HG03575 (cell line): Measurements from ENCODE around the gene ARL5A.

ENCODE experiments used
- ATAC-seq: cut with Tn5 transposase; IDR thresholded peaks from one replicate; pipeline ENCODE4 v1.9.1; 2021; ENCODE audit not compliant: unreplicated experiment, insufficient number of reproducible peaks, low FRiP score; ENCODE audit errors: extremely low read depth

The ARL5A gene

DNA sequence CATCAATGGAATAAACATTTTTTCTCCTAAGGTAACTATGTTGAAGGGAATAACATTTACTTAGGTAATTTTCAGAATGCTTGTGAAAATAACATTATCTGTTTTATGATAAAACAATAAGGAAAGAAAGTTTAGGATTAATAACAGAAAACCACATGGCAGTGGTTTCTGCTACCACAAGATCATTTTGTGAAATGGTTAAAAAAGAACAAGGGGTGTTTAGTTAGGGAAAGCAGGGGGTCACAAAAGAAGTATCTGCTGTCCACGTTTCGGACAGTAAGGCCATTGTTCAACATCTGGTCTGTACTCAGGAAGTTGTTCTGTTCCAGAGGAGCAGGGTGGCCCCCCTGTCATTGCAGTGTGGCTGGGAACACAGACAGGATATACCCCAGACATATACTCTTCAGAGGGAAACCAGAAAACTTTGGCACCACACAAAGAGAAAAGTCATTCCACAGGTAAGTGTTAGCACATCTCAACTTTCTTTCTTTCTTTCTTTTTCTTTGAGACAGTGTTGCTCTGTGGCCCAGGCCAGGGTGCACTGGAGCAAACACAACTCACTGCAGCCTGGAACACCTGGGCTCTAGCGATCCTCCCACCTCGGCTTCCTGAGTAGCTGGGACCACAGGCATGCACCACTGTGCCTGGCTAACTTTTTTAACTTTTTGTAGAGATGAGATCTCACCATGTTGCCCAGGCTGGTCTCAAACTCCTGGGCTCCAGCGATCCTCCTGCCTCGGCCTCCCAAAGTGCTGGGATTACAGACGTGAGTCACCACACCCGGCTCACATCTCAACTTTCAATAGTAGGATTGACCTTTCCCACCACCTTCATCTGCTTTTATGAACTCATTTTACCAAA is 14.8 kb upstream of the ARL5A start:
- no peak for ATAC-seq

DNA sequence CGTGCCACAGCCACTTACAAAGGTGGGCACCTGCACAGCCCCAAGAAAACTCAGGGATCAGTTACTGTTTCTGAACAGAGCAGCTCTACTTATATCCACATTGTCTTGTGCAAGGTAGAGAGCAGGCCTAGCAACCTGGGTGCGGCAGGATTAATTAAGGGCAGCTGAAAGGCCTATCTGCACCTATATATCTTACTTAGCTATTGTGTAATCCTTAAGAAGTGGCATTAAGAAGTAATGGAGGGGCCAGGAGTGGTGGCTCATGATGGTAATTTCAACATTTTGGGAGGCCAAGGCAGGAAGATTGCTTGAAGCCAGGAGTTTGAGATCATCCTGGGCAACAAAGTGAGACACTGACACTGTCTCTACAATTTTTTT is 12.8 kb upstream of the ARL5A start:
- ATAC-seq: no peak

DNA sequence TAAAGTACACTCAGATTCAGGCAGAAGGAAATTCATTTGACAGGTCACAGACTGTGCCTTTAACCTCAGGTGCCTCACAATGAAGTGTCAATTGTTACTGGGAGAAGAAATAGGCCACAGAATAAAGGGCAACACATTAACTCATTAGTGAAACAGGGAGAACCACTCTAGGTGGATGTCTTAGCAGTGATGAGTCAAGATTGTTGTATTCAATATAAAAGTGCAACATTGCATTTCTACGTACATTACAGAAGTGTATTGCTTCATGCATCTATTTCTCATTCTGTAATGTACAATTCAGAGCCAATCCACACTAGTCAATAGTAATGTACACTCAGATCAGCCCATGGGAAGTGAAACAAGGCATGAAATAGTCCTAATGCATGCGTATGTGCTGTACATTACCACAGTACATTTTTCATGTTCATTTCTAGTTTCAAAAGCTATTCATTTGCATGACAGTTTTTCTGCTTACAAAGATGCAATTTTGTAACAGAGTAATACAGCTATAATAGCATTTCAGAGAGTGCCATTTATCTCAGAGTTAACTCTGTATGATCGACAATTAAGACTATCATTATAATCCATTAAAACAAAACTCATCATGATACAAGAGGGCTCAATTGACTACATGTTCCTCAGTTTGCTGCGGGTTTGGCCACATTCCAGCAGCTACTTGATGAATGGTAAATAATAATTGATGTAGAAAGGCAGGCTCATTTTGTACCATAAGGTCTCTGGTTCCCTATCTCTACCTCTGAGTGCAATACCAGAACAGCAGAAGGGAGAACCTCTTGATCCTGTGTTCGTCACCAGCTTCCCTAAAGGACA is 12.2 kb upstream of the ARL5A start:
- peak; percentile 98 for ATAC-seq

DNA sequence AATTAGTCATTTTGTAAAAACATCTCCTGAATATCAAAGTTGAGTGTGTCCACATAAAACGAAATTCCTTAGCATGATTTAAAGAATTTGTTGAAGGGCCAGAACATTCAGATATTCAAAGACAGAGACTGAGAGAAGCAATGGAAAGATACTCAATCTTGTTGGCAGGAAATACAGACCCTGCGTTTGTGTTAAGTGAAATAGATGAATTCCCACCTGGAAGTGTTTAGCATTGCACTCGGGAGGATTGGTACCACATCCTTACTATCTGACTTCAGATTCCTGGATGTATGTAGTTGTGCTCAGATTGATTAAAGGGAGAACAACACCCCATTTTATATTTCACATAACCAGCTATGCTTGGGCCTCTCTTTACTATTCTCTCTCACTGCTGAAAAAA is 9.7 kb upstream of the ARL5A start:
- ATAC-seq: no peak

DNA sequence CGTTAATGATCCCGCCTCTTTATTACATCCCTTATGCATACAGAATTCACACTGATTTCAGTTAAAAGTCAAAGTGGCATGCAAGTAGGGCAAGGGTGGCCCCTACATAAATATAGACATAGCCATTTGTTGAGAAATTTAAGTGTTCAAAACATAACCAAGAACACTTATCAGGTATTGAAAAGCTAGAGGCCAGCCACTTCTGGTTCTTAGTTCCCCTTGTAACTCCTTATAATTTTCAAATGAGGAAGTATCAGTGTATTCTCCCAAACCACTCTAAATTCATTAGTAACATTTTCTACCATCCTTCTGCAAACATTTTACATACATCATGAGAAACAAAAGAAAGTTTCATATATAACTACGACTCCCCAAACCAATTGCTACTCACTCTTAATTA is 5.8 kb upstream of the ARL5A start:
- ATAC-seq: peak; percentile 70

DNA sequence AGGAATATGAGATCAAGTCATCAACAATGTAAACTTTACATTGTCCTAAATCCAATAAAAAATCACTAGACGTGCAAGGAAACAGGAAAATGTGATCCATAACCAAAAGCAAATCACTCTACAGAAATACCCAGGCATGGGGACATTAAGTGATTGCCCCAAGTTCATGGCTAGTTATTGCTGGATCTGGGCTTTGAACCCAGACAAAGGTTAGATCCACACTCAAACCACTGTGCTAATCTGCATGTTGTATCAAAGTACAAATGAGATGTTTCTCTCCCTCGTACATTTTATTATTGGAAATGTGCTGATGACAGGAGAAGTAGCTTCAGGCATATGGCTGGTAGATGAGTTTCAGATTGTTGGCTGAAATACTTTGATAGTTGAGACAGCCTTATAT is 2.7 kb upstream of the ARL5A start:
- no peak for ATAC-seq

DNA sequence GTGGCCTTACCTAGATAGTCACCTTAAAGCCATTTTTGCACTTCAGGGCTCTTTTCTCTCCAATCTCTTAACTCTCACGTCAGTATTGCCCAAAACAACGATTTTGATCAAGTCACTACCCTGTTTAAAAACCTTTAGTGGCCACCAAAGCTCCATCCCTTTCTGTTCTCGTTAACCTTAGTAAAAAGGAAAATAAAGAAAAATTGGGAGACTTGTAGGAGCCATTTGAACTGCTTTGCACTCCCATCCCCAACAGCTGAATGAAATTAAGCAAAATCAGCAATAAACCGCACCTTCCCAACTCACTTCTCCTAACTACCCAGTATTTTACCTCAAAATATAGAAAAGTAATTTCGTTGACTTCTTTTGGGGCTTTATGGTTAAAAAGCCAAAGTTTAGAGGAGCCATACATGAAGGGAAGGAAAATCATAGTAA is 686 bp upstream of the ARL5A start:
- ATAC-seq: no peak

DNA sequence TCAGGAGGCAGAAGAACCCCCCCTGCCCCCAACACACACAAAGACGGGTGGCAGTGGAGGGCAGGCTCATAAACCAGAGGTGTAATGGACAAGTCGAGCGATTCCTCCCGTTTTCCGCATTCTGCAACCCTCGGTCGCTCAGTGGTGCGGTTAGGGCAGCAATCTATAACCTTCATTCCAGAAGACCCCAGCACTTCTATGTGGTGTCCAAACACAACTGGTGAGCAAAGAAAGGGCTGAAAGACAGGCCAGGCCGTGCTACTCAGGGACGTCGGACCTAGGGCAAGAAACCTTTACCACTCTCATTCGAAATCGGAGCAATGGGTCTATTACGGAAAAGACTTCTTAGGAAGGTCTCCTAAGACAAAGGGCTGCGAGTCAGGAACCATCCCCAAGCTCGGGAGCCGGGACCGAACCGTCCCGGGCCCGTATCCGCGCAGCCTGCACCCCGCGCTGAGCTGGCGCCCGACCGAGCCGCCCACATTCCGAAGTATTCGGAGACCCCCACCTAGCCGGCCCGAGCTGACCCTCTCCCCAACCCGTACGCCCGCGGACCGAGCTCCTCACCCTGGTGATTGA is 568 bp downstream of the ARL5A start:
- ATAC-seq: no peak

DNA sequence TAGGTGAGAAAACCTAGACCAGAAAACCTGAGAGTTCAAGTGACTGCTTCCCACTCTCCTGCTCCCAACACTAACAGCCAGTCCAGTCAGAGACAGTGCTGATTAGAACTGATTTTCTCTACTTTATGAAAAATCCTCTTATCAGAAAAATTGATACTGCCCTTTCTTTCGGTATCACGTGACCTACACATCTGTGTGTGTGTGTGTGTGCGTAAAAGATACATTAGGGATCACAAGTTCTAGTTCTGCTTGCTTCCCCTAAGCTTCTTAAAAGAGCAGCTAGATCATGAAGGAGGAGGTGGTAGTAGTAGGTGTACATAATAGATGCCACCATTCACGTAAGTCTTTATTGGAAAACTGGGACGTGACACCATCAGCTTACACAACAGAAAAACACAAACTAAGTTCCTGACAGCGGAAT is 1.5 kb downstream of the ARL5A start:
- ATAC-seq: no peak

DNA sequence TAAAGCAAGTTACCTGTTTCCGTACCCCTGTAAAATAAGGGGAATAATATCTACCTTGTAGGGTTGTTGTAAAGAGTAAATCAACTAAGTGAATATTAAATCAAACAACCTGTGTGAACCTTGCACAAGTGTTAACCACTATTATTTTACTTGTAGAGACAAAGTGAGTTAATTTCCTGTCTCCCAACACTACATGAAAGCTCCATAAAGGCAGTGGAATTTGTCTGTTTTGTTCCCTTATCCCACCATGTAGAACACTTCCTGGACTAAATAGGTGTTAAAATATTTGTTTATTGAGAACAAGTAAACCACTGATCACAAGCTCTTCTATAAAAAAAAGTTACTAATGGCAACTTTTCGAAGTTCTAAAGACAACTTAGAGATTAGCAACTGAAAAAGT is 3.3 kb downstream of the ARL5A start:
- no peak for ATAC-seq

DNA sequence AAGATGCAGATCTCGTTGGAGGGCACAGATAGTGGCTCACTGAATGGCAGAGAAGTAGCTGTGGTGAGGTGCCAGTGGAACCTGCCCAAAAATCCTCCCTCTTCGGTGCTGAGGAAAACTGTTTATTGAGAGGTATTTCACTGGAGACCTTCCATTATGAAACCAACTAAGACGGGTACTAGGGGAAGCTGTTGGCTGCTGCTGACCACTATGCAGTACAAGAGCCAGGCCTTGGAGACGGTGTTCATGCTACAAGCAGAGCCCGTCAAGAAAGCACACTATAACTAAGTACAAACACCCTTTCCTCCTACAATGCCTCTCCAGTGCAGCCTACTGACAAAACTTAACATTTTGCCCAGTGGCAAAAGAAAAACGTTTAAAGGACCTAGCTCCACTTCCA is 4.6 kb downstream of the ARL5A start:
- ATAC-seq: no peak

DNA sequence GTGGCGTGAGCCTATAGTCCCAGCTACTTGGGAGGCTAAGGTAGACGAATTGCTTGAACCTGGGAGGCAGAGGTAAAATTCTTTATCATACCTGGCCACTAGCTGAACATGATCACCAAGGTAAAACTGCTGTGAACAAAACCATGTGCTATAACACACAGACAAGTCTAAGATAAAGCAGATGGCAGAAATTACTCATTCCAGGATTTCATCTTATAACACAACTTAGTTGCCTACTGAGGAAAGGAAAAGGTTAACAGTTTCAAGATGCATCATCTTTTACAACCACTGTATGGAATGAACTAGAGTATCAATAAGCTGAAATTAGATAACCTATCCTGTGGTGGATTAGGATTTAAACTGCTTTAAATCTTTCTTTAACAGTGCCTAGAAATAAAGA is 8.3 kb downstream of the ARL5A start:
- peak; percentile 81 for ATAC-seq

DNA sequence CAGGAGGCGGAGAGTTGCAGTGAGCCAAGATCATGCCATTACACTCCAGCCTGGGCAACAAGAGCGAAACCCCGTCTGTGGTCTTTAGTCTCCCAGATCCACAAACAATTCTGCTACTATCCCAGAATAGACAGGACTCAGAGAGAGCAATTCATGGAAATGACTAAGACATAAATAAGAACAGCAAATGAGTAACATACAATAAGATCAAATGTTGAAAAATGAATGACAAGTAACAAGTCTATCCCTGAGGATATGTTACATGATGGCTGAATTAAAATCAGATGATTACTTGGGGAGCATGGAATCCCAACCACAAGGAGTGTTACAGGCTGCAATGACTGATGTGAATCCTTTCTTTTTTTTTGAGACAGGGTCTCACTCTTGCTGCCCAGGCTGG is 10.3 kb downstream of the ARL5A start:
- no peak for ATAC-seq

DNA sequence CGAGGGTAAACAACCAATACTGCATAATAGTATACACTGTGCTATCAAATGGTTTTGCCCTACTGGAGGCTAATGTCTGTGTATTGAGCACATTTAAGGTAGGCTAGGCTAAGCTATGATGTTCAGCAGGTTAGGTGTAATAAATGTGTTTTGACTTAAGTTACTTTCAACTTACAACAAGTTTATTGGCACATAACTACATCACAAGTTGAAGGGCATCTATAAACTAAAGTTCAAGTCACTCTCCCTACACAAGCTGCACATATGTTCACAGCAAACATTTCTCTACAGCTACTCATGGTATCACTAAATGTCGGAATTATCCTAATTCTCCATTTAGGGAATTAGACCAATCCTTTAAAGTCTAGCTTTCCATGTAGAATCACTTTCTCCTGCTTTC is 11.4 kb downstream of the ARL5A start:
- ATAC-seq: no peak

DNA sequence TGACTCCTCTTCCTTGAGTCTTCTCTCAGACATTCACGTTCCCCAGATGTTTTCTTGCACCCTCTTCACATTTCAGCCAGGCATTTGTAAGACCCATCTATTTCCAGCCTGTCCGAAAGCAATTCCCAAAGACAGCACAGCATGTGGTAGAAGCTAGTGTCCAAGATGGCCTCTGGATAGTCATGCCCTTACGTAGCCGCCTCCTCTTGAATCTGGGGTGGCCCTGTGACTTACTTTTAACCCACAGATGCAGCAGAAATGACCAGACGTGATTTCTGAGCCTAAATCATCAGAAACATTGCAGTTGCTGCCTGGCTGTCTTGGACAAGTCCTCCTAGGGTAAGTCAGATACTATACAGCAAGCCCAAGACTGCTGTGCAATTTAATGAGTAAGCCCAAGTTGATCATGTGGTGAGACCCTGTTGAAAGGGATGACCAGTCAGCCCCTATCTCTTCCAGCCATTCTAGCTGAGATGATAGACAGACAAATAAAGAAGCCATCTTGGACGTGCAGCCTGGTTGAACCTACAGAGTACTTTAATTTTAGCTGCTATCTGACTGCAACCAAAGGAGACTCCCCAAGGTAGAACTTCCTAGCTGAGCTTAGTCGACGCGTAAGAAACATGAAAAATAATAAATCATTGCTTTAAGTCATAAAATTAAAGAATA is 12.3 kb downstream of the ARL5A start:
- no peak for ATAC-seq

DNA sequence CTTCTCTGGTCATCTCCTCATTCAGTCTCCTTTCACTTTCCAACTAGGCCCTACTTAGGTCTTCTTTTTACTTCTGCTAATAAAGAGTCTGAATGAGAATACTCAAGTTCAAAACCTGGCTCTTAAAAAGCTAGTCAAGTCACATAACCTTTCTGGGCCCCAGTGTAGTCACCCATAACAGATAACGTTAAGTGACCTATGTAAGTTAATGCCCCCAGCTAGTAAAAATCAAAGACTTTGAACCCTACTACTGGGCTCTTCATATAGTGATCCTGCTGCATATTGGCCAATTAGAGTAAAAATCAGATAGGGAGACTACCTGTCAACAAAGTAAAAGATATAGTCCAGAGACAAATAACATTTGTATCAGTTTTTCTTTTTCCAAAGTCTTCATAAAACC is 17.7 kb downstream of the ARL5A start:
- ATAC-seq: no peak

DNA sequence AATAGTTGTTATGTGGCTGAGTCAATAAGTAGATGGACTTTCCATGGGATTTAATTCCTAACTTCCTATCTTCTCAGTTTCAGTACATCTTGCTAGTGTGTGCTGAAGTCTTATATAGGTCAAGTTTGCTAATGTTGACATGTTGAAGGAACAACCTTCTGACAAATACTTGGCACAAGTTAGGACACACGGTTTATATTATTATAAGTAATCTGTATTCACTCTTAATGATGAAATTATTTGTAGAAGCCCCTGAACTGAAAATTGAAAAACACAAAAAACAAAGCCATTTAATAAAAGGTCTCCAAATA is 19.2 kb downstream of the ARL5A start:
- no peak for ATAC-seq

DNA sequence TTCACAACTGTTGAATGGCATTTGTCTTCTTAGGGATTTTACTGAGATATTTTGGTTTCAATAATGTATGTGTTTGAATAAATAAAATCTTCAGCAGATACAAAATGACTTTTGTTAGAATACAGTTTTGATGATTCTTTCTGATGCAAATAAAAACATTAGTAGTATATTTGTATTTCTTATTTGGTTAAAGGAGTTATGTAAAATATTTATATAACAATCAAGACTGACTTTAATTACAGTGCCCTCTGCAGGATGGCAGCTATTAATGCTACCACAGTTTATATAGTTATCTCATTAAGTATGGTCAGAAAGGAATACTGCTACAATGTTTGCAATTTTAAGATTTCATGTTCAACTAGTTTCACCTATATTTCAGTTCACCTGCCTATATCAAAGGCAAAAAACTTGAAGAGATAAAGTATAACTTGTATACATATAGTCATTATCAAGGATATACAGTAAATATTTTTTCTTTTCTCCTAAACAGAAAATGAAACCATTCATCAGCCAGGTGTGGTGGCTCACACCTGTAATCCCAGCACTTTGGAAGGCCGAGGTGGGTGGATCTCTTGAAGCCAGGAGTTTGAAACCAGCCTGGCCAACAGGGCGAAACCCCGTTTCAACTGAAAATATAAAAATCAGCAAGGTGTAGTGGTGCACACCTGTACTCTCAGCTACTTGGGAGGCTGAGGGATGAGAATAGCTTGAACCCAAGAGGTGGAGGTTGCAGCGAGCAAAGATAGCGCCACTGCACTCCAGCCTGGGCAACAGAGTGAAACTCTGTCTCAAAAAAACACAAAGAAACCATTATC is 19.8 kb downstream of the ARL5A start:
- ATAC-seq: no peak

DNA sequence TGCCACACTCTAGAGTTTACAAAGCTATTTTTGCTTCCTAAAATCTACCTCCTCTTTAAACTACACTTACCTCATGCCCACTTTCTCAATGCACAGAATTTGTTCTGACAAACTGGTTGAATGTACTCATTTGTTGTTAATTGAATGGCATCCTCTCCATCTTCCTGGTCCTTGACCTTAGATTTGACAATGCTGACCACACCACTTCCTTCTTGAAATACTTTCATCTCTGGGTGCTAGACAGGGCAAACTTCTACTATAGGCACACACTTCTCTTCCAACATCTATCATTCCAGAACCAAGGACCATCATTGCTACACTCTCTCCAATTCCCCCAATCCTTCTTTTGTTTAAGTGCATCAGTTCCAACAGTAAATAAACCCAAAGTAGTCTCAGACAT is 22.3 kb downstream of the ARL5A start:
- no peak for ATAC-seq
